Adrenal gland (tissue), 12 donors: ENCODE measurements around the gene HDAC4. TPM values are rescaled to one million over a fixed set of nuclear protein-coding genes. Genes with fewer than 3 reads are reported as not detected.
A peak's percentile ranks its signal among the peaks of the same experiment; 100 is the strongest.

Experiments
- DNase-seq, 7 donors: peaks; one replicate each; pipeline ENCODE4 v3.0.0-alpha.2; 2019 to 2020
- H3K27ac ChIP-seq, 5 donors: fragments of 200-600 bp; sonication (generic) in 4 of 5; 1 replicate in 3 of 5; 2 replicates in 2 of 5; pipeline versions ENCODE4 v1.5.1 to v1.8.0; 2016 to 2020; ENCODE audit warnings: mild to moderate bottlenecking in 1 of 5
- H3K27me3 ChIP-seq: fragments of 200-600 bp; 2 replicates; pipeline ENCODE4 v1.8.0; 2021
- H3K36me3 ChIP-seq, 2 donors: fragments of 200-600 bp; replicated peaks in 1 of 2; 1 replicate in 1 of 2; 2 replicates in 1 of 2; pipeline versions ENCODE4 v1.5.1 to v1.8.0; 2018 to 2022
- H3K4me1 ChIP-seq, 2 donors: fragments of 200-600 bp; replicated peaks in 1 of 2; 1 replicate in 1 of 2; 2 replicates in 1 of 2; pipeline versions ENCODE4 v1.5.1 to v1.8.0; 2018 to 2021
- H3K4me3 ChIP-seq, 4 donors: fragments of 200-600 bp; sonication (generic) in 3 of 4; one replicate each; pipeline ENCODE4 v1.5.1; 2016 to 2018
- H3K9me3 ChIP-seq, 3 donors: fragments of 200-600 bp; sonication (generic) in 1 of 3; replicated peaks in 1 of 3; 1 replicate in 2 of 3; 2 replicates in 1 of 3; pipeline versions ENCODE4 v1.5.1 to v1.8.0; 2016 to 2021
- POLR2A ChIP-seq, 2 donors: fragments of 450-650 bp; IDR thresholded peaks; one replicate each; pipeline ENCODE4 v1.6.1; 2017; ENCODE audit warnings: antibody characterized with exemption in 2 of 2, mild to moderate bottlenecking in 2 of 2, moderate library complexity in 1 of 2
- WGBS, 4 donors: extraction: QIAGEN DNeasy Blood & Tissue Kit in 2 of 4; methylation state at CpG; one replicate each; pipeline versions ENCODE4 v1.1.5 to v1.1.7; 2013 to 2017; 5-methylcytosine and 5-hydroxymethylcytosine counted together
- intact Hi-C, 2 donors: fragments of 100-400 bp; cut with DNase I; formaldehyde crosslinking; loops; one replicate each; pipeline versions ENCODE4 v1.14.1 to v1.15.0; 2022 to 2023
- polyA plus RNA-seq, 3 donors: library from polyadenylated mRNA; stranded (reverse); fragments of 200-250 nt in 2 of 3; fragments of 350-450 nt in 1 of 3; fragmentation: Illumina TruSeq in 1 of 3; extraction: RNeasy Lipid Tissue Mini Kit (QIAGEN cat#74804) in 1 of 3; gene quantifications; one replicate each; pipeline ENCODE4 v1.2.3, GENCODE V29; 2013 to 2014
- total RNA-seq, 9 donors: library from RNA; depleted of rRNA in 4 of 9; stranded (reverse); fragments of >200 nt in 4 of 9; fragments of 120-200 nt in 1 of 9; fragmentation: NEBNext Ultra II Directional in 1 of 9; extraction: Animal tissue kit (Norgen Biotek cat#: 25700) in 1 of 9; gene quantifications; one replicate each; pipeline versions ENCODE4 v1.1.0 to v1.2.4, GENCODE V29; 2013 to 2023
- TF ChIP-seq, protein P1 (sequence below), 6 experiments: fragments of 450-650 bp in 4 of 6; fragments of 200-600 bp in 2 of 6; sonication (generic) in 1 of 6; IDR thresholded peaks; 1 replicate in 5 of 6; 2 replicates in 1 of 6; pipeline versions ENCODE4 v1.5.1 to v1.8.0; 2016 to 2021; ENCODE audit warnings: antibody characterized with exemption in 6 of 6, mild to moderate bottlenecking in 2 of 6, moderate library complexity in 1 of 6
- donor health status: healthy with polysubstance abuse.
- donor health status: Bipolar disorder and iron deficiency.
- donor health status: DM: yes; HTN: yes; CAD: no.
- donor health status: DM: no; HTN: no; CAD: no.
- donor health status: DM: no; HTN: no; CAD: no.
- donor health status: DM: yes; HTN: yes; CAD: no.

Gene HDAC4
- total and polyA plus RNA-seq, 12 donors = 8.3 to 88.9 (median 28.7) TPM

DNA sequence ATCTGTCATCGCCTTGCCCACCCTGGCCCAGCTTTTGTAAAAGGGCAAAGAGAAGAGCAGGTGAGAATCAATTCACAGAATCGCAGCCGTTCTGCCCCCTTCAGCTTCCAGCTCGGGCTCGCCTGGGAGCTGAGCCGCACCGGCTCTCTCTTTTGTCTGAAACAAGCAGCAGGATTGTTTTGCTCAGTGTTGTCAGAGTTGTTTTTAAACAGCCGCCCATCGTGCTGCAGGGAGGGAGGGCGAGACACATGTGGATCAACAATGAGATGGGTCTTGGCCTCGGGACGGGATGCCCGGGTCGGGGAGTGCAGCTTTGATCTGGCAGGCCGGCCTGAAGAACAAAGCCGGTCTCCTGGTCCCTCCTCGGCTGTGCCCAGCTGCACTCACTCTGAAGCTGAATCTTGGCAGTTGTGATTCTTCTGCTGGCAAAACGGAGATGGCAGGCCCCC is 39.7 kb upstream of the HDAC4 start:
- no peak for TF ChIP-seq POLR2A (IDR thresholded peaks at IDR 0.05)
- TF ChIP-seq, protein P1, sequence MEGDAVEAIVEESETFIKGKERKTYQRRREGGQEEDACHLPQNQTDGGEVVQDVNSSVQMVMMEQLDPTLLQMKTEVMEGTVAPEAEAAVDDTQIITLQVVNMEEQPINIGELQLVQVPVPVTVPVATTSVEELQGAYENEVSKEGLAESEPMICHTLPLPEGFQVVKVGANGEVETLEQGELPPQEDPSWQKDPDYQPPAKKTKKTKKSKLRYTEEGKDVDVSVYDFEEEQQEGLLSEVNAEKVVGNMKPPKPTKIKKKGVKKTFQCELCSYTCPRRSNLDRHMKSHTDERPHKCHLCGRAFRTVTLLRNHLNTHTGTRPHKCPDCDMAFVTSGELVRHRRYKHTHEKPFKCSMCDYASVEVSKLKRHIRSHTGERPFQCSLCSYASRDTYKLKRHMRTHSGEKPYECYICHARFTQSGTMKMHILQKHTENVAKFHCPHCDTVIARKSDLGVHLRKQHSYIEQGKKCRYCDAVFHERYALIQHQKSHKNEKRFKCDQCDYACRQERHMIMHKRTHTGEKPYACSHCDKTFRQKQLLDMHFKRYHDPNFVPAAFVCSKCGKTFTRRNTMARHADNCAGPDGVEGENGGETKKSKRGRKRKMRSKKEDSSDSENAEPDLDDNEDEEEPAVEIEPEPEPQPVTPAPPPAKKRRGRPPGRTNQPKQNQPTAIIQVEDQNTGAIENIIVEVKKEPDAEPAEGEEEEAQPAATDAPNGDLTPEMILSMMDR (IDR thresholded peaks at IDR 0.05) = no peak
- no peak overlapping the region for H3K27ac ChIP-seq
- no peak for DNase-seq
- H3K27me3 ChIP-seq = no peaks in the 10 kb centered on the region
- intact Hi-C loops = no loop called here
- H3K36me3 ChIP-seq = no peaks in the 10 kb centered on the region
- peaks cover 8 to 26% of the 10 kb centered on the region in 2 donors for H3K4me1 ChIP-seq
- 40 to 73% (median 44%) methylated on average over 7 to 18 of the region's 18 CpGs for WGBS, 4 donors
- no peaks in the 10 kb centered on the region for H3K9me3 ChIP-seq
- no peak overlapping the region for H3K4me3 ChIP-seq

DNA sequence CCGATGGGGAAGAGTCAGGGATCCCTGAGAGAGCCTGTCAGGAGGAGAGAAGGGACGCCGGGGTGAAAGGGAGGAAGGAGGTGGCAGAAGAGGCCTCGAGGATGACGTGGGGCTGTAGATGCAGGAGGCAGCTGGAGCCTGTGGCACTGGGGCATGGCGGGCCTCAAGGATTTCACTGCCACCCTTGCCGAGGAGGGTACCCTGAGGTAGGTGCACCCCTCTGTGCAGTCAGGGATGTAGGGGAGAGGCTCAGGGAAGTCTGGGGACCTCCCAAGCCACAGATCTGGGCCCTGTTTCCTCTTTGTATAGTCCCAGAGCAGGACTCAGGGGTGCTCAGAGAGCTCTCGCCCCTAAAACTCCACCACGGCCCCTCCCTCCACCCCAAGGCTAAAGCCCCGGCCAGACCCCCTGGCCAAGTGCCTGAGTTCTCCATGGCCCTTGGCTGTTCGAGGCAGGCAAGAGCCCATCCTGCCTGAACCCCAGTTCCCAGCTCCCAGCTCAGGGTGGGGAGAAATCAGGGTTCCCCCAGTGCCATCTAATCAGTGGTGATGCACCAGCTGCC is 39.0 kb upstream of the HDAC4 start:
- no peak for TF ChIP-seq POLR2A (IDR thresholded peaks at IDR 0.05)
- TF ChIP-seq, protein P1 (IDR thresholded peaks at IDR 0.05) = no peak
- DNase-seq = no peak

DNA sequence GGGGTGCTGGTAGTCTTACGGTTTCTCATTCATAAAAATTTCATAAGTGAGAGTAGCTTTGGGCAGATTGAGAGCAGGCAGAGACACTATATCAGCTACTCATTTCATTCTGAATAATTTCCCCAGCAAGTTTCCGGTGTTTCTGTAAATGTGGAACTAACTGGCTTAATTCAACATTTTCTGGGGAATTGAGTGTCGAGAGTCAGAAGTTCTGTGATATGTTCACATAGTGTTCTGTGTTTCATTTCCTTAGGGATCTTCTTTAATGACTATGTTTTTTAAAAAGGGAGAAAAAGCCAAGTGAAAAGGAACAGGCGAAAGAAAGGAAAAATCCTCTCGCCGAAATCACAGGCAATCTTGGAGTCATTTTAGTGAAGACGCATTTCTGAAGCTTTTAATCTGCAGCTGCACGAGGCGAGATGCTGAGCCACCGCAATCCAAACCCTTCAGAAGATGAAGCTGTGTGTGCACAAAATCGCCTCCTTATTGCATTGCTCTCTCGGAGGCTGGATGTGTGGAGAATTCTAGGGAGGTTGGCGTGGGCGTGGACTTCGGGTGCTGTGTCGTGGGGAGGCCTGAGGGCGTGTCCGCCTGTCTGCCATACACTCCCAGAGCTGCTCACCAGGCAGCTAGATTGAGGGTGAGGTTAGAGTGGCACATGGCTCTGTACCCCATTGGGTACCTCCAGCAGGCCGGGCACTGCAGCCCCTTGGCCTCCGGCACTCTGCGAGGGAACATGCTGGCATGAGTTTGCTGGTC is 38.4 kb upstream of the HDAC4 start:
- H3K36me3 ChIP-seq = no peaks in the 10 kb centered on the region
- DNase-seq = no peak
- 82 to 88% (median 84%) methylated on average over 20 to 21 of the region's 21 CpGs for WGBS, 4 donors
- no peaks in the 10 kb centered on the region for H3K9me3 ChIP-seq
- no peak overlapping the region for H3K4me3 ChIP-seq
- peaks cover 5 to 13% of the 10 kb centered on the region in 2 donors for H3K4me1 ChIP-seq
- no peak for TF ChIP-seq POLR2A (IDR thresholded peaks at IDR 0.05)
- TF ChIP-seq, protein P1 (IDR thresholded peaks at IDR 0.05) = no peak
- intact Hi-C loops = no loop called here
- no peaks in the 10 kb centered on the region for H3K27me3 ChIP-seq
- H3K27ac ChIP-seq = peak overlapping the region in 1 of 5 donors; percentile 49

More for the DNA sequence above, 39.0 kb upstream of the HDAC4 start:
- H3K27me3 ChIP-seq = no peaks in the 10 kb centered on the region
- 65 to 84% (median 75%) methylated on average over 7 to 11 of the region's 11 CpGs for WGBS, 4 donors
- no peaks in the 10 kb centered on the region for H3K9me3 ChIP-seq
- H3K4me1 ChIP-seq = peaks cover 8 to 19% of the 10 kb centered on the region in 2 donors
- peak overlapping the region in 1 of 5 donors; percentile 49 for H3K27ac ChIP-seq
- no peaks in the 10 kb centered on the region for H3K36me3 ChIP-seq
- H3K4me3 ChIP-seq = no peak overlapping the region
- intact Hi-C loops = no loop called here

DNA sequence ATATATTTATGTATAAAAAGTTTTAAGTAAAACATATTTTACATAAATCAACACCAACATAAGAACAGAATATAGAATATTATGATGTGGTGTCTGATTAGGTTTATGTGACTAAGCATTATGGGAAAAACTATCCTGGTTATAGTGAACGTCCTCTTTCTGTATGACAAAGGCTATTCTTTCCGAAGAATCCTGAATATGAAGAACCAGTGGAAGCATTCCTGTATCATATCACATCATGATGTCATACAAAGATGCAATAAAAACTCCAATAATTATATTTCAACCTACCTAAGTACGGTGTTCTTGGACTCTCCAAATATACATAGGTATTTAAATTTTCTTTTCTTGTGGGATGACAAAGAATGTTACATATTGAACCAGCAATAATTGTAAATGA is 37.5 kb upstream of the HDAC4 start:
- no peak overlapping the region for H3K4me3 ChIP-seq
- no peaks in the 10 kb centered on the region for H3K27me3 ChIP-seq
- no peaks in the 10 kb centered on the region for H3K9me3 ChIP-seq
- no peak for DNase-seq
- no peaks in the 10 kb centered on the region for H3K36me3 ChIP-seq
- intact Hi-C loops = no loop called here
- 66 to 83% (median 79%) methylated on average over 3 of the region's 3 CpGs for WGBS, 4 donors
- TF ChIP-seq POLR2A (IDR thresholded peaks at IDR 0.05) = no peak
- TF ChIP-seq, protein P1 (IDR thresholded peaks at IDR 0.05) = no peak
- H3K27ac ChIP-seq = peak overlapping the region in 1 of 5 donors; percentile 36
- peaks cover 0 to 5% of the 10 kb centered on the region in 2 donors for H3K4me1 ChIP-seq
